H1 (cell line): ENCODE measurements around the gene COX7B2. TPM values are rescaled to one million over a fixed set of nuclear protein-coding genes. Genes with fewer than 3 reads are reported as not detected.

ENCODE experiments used
- CTCF ChIA-PET: fragments of 300-600 bp; sonication (Branson Sonifier 250); formaldehyde crosslinking; loops from one replicate; lab custom pipeline; 2021; ENCODE audit not compliant: partially characterized antibody; lab: Charles Lee
- POLR2A ChIA-PET: fragments of 300-600 bp; sonication (Branson Sonifier 250); formaldehyde crosslinking; loops from one replicate; lab custom pipeline; 2021; ENCODE audit warnings: inconsistent platforms; ENCODE audit not compliant: partially characterized antibody; lab: Charles Lee
- DNase-seq, 2 experiments: peaks; one replicate each; pipeline versions ENCODE4 v3.0.0 to v3.0.0-alpha.2; 2010 to 2022; ENCODE audit warnings: low spot score in 2 of 2, low read depth in 1 of 2, mixed read lengths in 1 of 2
- FAIRE-seq: peaks from 2 replicates; lab custom pipeline; 2011; peaks lifted over from hg19 to GRCh38; lab: Jason Lieb, UNC
- H2AFZ ChIP-seq: 2 replicates; pipeline ENCODE4 v1.8.1; 2012; ENCODE audit warnings: low read length, inconsistent platforms
- H2AK5ac ChIP-seq: 2 replicates; pipeline ENCODE4 v1.6.1; 2013; ENCODE audit warnings: low read depth, low read length
- H2BK120ac ChIP-seq: replicated peaks from 2 replicates; pipeline ENCODE3; 2013; ENCODE audit warnings: low read depth, low read length, inconsistent platforms
- H2BK12ac ChIP-seq: 2 replicates; pipeline ENCODE4 v1.6.1; 2013; ENCODE audit warnings: low read depth, low read length
- H2BK15ac ChIP-seq: 2 replicates; pipeline ENCODE4 v1.6.1; 2013; ENCODE audit warnings: low read length
- H2BK20ac ChIP-seq: 2 replicates; pipeline ENCODE4 v1.6.1; 2013; ENCODE audit warnings: low read length
- H2BK5ac ChIP-seq: 2 replicates; pipeline ENCODE4 v1.6.1; 2013; ENCODE audit warnings: low read depth, low read length
- H3K14ac ChIP-seq: 2 replicates; pipeline ENCODE4 v1.6.1; 2013; ENCODE audit warnings: inconsistent platforms; ENCODE audit not compliant: insufficient read length
- H3K18ac ChIP-seq: 2 replicates; pipeline ENCODE4 v1.6.1; 2013; ENCODE audit warnings: low read length; ENCODE audit errors: extremely low read depth
- H3K23ac ChIP-seq: 2 replicates; pipeline ENCODE4 v1.6.1; 2013; ENCODE audit warnings: inconsistent platforms; ENCODE audit not compliant: insufficient read length
- H3K23me2 ChIP-seq: 2 replicates; pipeline ENCODE4 v1.6.1; 2013; ENCODE audit warnings: low read depth, low read length
- H3K27ac ChIP-seq: 2 replicates; pipeline ENCODE4 v1.6.1; 2011; ENCODE audit warnings: low read depth, low read length, inconsistent platforms
- H3K27me3 ChIP-seq, 4 experiments: replicated peaks in 1 of 4; 1 replicate in 1 of 4; 2 replicates in 3 of 4; pipeline versions ENCODE4 v1.6.1 to v1.8.1; 2011 to 2013; ENCODE audit warnings: low read length in 3 of 4, mild to moderate bottlenecking in 3 of 4, inconsistent platforms in 2 of 4, mixed read lengths in 2 of 4, moderate library complexity in 1 of 4; ENCODE audit not compliant: control insufficient read depth in 3 of 4, insufficient read depth in 3 of 4; ENCODE audit errors: extremely low read depth in 1 of 4
- H3K36me3 ChIP-seq, 4 experiments: 2 replicates each; pipeline versions ENCODE4 v1.6.1 to v1.8.1; 2011 to 2013; ENCODE audit warnings: mild to moderate bottlenecking in 4 of 4, low read length in 3 of 4, moderate library complexity in 2 of 4, control low read depth in 1 of 4, inconsistent platforms in 1 of 4; ENCODE audit not compliant: insufficient read depth in 4 of 4, control insufficient read depth in 2 of 4
- H3K4ac ChIP-seq: replicated peaks from 2 replicates; pipeline ENCODE3; 2013; ENCODE audit warnings: low read length, low read depth, mixed read lengths, inconsistent platforms; ENCODE audit not compliant: insufficient read length
- H3K4me1 ChIP-seq, 4 experiments: replicated peaks in 1 of 4; 1 replicate in 1 of 4; 2 replicates in 3 of 4; pipeline versions ENCODE4 v1.6.1 to v1.8.1; 2011 to 2013; ENCODE audit warnings: low read length in 3 of 4, inconsistent platforms in 2 of 4, mixed read lengths in 1 of 4; ENCODE audit not compliant: insufficient read depth in 4 of 4, control insufficient read depth in 3 of 4
- H3K4me2 ChIP-seq, 2 experiments: 2 replicates each; pipeline versions ENCODE4 v1.6.1 to v1.8.1; 2011 to 2013; ENCODE audit warnings: low read depth in 2 of 2, low read length in 2 of 2, control low read depth in 1 of 2, inconsistent platforms in 1 of 2, mild to moderate bottlenecking in 1 of 2; ENCODE audit not compliant: insufficient read depth in 1 of 2
- H3K4me3 ChIP-seq, 4 experiments: fragments of 200-600, 300-600 bp in 1 of 4; sonication (generic), shearing (Covaris generic), sonication (Bioruptor Twin) in 1 of 4; 2 replicates each; pipeline versions ENCODE4 v1.5.1 to v1.8.1; 2011 to 2016; ENCODE audit warnings: low read length in 4 of 4, low read depth in 3 of 4, control low read depth in 2 of 4, inconsistent platforms in 2 of 4, mild to moderate bottlenecking in 2 of 4, mixed read lengths in 1 of 4, moderate library complexity in 1 of 4; ENCODE audit not compliant: insufficient read depth in 2 of 4; ENCODE audit errors: extremely low read depth in 1 of 4
- H3K56ac ChIP-seq: replicated peaks from 2 replicates; pipeline ENCODE3; 2013; ENCODE audit warnings: low read depth, mild to moderate bottlenecking, mixed read lengths, low read length, inconsistent platforms; ENCODE audit not compliant: insufficient read length
- H3K79me1 ChIP-seq: 2 replicates; pipeline ENCODE4 v1.6.1; 2013; ENCODE audit warnings: low read depth, low read length, control low read depth
- H3K79me2 ChIP-seq, 2 experiments: 2 replicates each; pipeline versions ENCODE4 v1.6.1 to v1.8.1; 2012 to 2013; ENCODE audit warnings: low read length in 2 of 2, mild to moderate bottlenecking in 2 of 2, inconsistent platforms in 1 of 2; ENCODE audit not compliant: insufficient read depth in 2 of 2, control insufficient read depth in 1 of 2
- H3K9ac ChIP-seq, 4 experiments: replicated peaks in 1 of 4; 1 replicate in 1 of 4; 2 replicates in 3 of 4; pipeline versions ENCODE4 v1.6.1 to v1.8.1; 2011 to 2013; ENCODE audit warnings: low read depth in 3 of 4, low read length in 3 of 4, control low read depth in 2 of 4, mild to moderate bottlenecking in 2 of 4, moderate library complexity in 2 of 4, inconsistent platforms in 1 of 4; ENCODE audit errors: extremely low read depth in 1 of 4
- H3K9me3 ChIP-seq, 2 experiments: 2 replicates each; pipeline versions ENCODE4 v1.6.1 to v1.8.1; 2012 to 2013; ENCODE audit warnings: mild to moderate bottlenecking in 2 of 2, moderate library complexity in 2 of 2, control low read depth in 1 of 2, inconsistent platforms in 1 of 2, low read depth in 1 of 2, low read length in 1 of 2, mixed read lengths in 1 of 2; ENCODE audit not compliant: insufficient read depth in 2 of 2
- H4K20me1 ChIP-seq, 2 experiments: replicated peaks in 1 of 2; 2 replicates each; pipeline versions ENCODE3 to v1.8.1; 2011 to 2013; ENCODE audit warnings: inconsistent platforms in 2 of 2, low read length in 2 of 2, mild to moderate bottlenecking in 1 of 2; ENCODE audit not compliant: insufficient read depth in 2 of 2, control insufficient read depth in 1 of 2
- H4K5ac ChIP-seq: 2 replicates; pipeline ENCODE4 v1.6.1; 2013; ENCODE audit warnings: low read length, low read depth, mixed read lengths, inconsistent platforms; ENCODE audit not compliant: insufficient read length
- H4K8ac ChIP-seq: 2 replicates; pipeline ENCODE4 v1.8.0; 2013; ENCODE audit warnings: mild to moderate bottlenecking, moderate library complexity, low read length, inconsistent platforms; ENCODE audit not compliant: insufficient read depth; ENCODE audit errors: extremely low read depth
- H4K91ac ChIP-seq: replicated peaks from 2 replicates; pipeline ENCODE3; 2013; ENCODE audit warnings: low read length, mixed read lengths, inconsistent platforms; ENCODE audit not compliant: insufficient read length
- ATF2 ChIP-seq: IDR thresholded peaks from 2 replicates; pipeline ENCODE4 v1.6.1; 2012; ENCODE audit warnings: low read length, inconsistent platforms
- BACH1 ChIP-seq: IDR thresholded peaks from 2 replicates; pipeline ENCODE4 v1.6.1; 2012; ENCODE audit warnings: low read length, improper control_type of control experiment
- CBX8 ChIP-seq: fragments of 300-800, 300-1000 bp; sonication (generic); IDR thresholded peaks from 2 replicates; pipeline ENCODE4 v1.7.1; 2016; ENCODE audit warnings: low read depth, low read length, borderline replicate concordance
- CHD1 ChIP-seq: IDR thresholded peaks from 2 replicates; pipeline ENCODE4 v1.6.1; 2012; ENCODE audit warnings: low read depth, low read length, improper control_type of control experiment
- CREB1 ChIP-seq: IDR thresholded peaks from 2 replicates; pipeline ENCODE4 v1.6.1; 2012; ENCODE audit warnings: inconsistent platforms
- CTCF ChIP-seq, 3 experiments: IDR thresholded peaks; 1 replicate in 2 of 3; 2 replicates in 1 of 3; pipeline versions ENCODE4 v1.5.1 to v1.6.1; 2011; ENCODE audit warnings: low read length in 3 of 3, mild to moderate bottlenecking in 3 of 3, inconsistent platforms in 2 of 3, low read depth in 1 of 3, moderate library complexity in 1 of 3; ENCODE audit not compliant: insufficient read depth in 1 of 3; ENCODE audit errors: control extremely low read depth in 1 of 3
- EGR1 ChIP-seq: IDR thresholded peaks from 2 replicates; pipeline ENCODE4 v1.6.1; 2011; ENCODE audit warnings: low read depth, low read length, borderline replicate concordance
- HDAC6 ChIP-seq: IDR thresholded peaks from one replicate; pipeline ENCODE4 v1.7.1; 2012; ENCODE audit warnings: low read depth, mild to moderate bottlenecking, inconsistent platforms, low read length, moderate library complexity
- NRF1 ChIP-seq: IDR thresholded peaks from 2 replicates; pipeline ENCODE4 v1.6.1; 2011; ENCODE audit warnings: mild to moderate bottlenecking, low read depth, low read length, improper control_type of control experiment
- RAD21 ChIP-seq, 2 experiments: IDR thresholded peaks in 1 of 2; conservative IDR thresholded peaks in 1 of 2; 2 replicates each; pipeline ENCODE4 v1.6.1; 2011; ENCODE audit warnings: low read depth in 2 of 2, low read length in 2 of 2, improper control_type of control experiment in 1 of 2, inconsistent platforms in 1 of 2, mild to moderate bottlenecking in 1 of 2, moderate library complexity in 1 of 2
- RXRA ChIP-seq: IDR thresholded peaks from 2 replicates; pipeline ENCODE4 v1.6.1; 2011; ENCODE audit warnings: low read depth, mild to moderate bottlenecking, low read length, moderate library complexity; ENCODE audit not compliant: insufficient read depth
- SUZ12 ChIP-seq: fragments of 200-600 bp; sonication (generic); IDR thresholded peaks from 2 replicates; pipeline ENCODE4 v1.6.1; 2012; ENCODE audit warnings: mild to moderate bottlenecking, inconsistent platforms, low read length, moderate library complexity, mixed read lengths
- polyA plus RNA-seq, 7 experiments: library from polyadenylated mRNA; depleted of rRNA in 3 of 7; stranded (reverse) in 5 of 7; unstranded in 2 of 7; fragments of >200 nt in 5 of 7; fragments of 200-250 nt in 2 of 7; gene quantifications; 1 replicate in 5 of 7; 2 replicates in 1 of 7; 4 replicates in 1 of 7; pipeline versions ENCODE4 v1.2.1 to v1.2.3, GENCODE V29; 2011 to 2013; ENCODE audit warnings: missing spikeins in 2 of 7, mixed read lengths in 2 of 7
- total RNA-seq: library from RNA; stranded (reverse); fragmentation: NEBNext Ultra II Directional; extraction: Animal tissue kit (Norgen Biotek cat#: 25700); gene quantifications from 2 replicates; pipeline ENCODE4 v1.2.1, GENCODE V29; 2021

Gene COX7B2
- total and polyA plus RNA-seq, 2 of the 8 experiments (the other 6 are each of a cell fraction or from before 2014, with no cell fraction given) = not detected

GRCh38 chr4:46856333-46856732 lies 52.7 kb downstream of the COX7B2 start:
- Histone ChIP-seq H3K9me3 (no peaks in the 10 kb centered on the region), H3K23ac (no peak overlapping the region), H3K4me3 (no peak overlapping the region), H3K23me2 (no peaks in the 10 kb centered on the region; the same call in none of the 2 replicates), H2BK15ac (no peak overlapping the region), H3K9ac (no peak overlapping the region), H4K91ac (no peak overlapping the region), H2AK5ac (no peak overlapping the region), H2AFZ (no peak overlapping the region), H3K4me1 (no peaks in the 10 kb centered on the region), H3K27ac (no peak overlapping the region), H3K36me3 (no peaks in the 10 kb centered on the region), H3K14ac (no peak overlapping the region), H3K56ac (no peak overlapping the region), H3K4me2 (no peak overlapping the region), H4K20me1 (no peaks in the 10 kb centered on the region), H2BK120ac (no peak overlapping the region), H3K18ac (no peak overlapping the region), H2BK5ac (no peak overlapping the region), H3K27me3 (no peaks in the 10 kb centered on the region), H3K79me1 (no peaks in the 10 kb centered on the region), H4K5ac (no peak overlapping the region), H2BK12ac (no peak overlapping the region), H3K79me2 (no peaks in the 10 kb centered on the region), H2BK20ac (no peak overlapping the region), H3K4ac (no peak overlapping the region), H4K8ac (no peak overlapping the region)
- DNase-seq = no peak
- no peak for FAIRE-seq
- ChIA-PET POLR2A (no interaction called here), CTCF (no interaction called here)
- TF ChIP-seq SUZ12 (no peak), CHD1 (no peak), BACH1 (no peak), CBX8 (no peak), CREB1 (no peak), RAD21 (IDR thresholded peaks at IDR 0.05 in 1 of 2, conservative IDR thresholded peaks at IDR 0.05 in 1 of 2; ENCODE audit: low read depth in 2 of 2, low read length in 2 of 2) (no peak), ATF2 (no peak), CTCF (IDR thresholded peaks at IDR 0.05; ENCODE audit: control extremely low read depth in 1 of 3, insufficient read depth in 1 of 3, low read depth in 1 of 3, low read length in 3 of 3) (no peak), RXRA (no peak), EGR1 (no peak), HDAC6 (no peak), NRF1 (no peak)
